HG02885 (cell line): Measurements from ENCODE around the gene LEP.

ENCODE experiments used
- ATAC-seq: cut with Tn5 transposase; IDR thresholded peaks from one replicate; pipeline ENCODE4 v1.9.1; 2021; ENCODE audit warnings: mild to moderate bottlenecking; ENCODE audit not compliant: unreplicated experiment, poor library complexity

Gene LEP

GRCh38 chr7:128243273-128243672, 2.2 kb downstream of the LEP start:
- ATAC-seq: no peak

- no peak for ATAC-seq
Observed at GRCh38 chr7:128244861-128245260, 3.8 kb downstream of the LEP start.

DNA sequence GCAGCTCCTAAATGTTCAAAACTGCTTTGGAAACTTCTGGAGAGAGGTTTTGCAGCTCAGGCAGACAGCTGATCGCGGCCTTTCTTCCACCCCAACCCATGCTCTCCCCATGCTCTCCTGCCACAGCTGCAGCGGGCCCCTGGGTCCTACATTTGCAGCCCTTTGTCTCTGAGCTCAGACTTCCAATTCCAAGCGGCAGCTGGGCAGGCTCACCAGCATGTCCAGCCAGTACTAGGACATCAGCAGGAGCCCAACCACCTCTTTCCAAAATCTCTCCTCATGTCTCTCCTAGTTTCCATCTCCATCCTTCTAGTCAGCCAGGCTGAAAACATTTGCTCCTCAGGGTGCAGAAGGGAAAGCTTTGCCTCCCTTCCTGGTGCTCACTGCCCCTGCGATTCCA, 6.0 kb downstream of the LEP start:
- ATAC-seq: no peak

DNA sequence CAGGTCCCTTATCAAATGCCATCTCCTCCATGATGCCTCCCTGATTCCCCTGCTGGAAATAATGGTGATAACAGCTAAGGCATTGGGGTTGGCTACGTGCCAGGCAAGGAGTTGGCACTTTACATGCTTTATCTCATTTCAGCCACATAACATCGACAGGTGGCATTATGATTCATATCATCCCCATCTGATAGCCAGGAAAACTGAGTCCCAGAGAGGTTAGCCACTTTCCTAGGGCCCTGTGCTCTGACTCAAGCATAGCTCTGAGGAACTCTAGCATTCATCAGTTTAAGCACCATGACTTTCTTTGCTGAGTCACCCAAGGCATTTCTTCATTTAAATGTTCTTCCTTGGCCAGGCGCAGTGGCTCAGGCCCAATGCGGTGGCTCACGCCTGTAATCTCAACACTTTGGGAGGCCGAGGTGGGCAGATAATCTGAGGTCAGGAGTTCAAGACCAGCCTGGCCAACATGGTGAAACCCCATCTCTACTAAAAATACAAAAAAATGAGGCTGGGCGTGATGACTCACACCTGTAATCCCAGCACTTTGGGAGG, 6.6 kb downstream of the LEP start:
- no peak for ATAC-seq

- no peak for ATAC-seq
Observed at GRCh38 chr7:128251337-128251736, 10.3 kb downstream of the LEP start.

GRCh38 chr7:128253701-128254100, 12.6 kb downstream of the LEP start:
- ATAC-seq: no peak

- no peak for ATAC-seq
Observed at GRCh38 chr7:128254470-128254869, 13.4 kb downstream of the LEP start.

- no peak for ATAC-seq
Observed at GRCh38 chr7:128255271-128255670, 14.2 kb downstream of the LEP start.

- no peak for ATAC-seq
Observed at GRCh38 chr7:128257458-128257857, 16.4 kb downstream of the LEP start.

- ATAC-seq: no peak
Observed at GRCh38 chr7:128259131-128260061, 18.3 kb downstream of the LEP start.

DNA sequence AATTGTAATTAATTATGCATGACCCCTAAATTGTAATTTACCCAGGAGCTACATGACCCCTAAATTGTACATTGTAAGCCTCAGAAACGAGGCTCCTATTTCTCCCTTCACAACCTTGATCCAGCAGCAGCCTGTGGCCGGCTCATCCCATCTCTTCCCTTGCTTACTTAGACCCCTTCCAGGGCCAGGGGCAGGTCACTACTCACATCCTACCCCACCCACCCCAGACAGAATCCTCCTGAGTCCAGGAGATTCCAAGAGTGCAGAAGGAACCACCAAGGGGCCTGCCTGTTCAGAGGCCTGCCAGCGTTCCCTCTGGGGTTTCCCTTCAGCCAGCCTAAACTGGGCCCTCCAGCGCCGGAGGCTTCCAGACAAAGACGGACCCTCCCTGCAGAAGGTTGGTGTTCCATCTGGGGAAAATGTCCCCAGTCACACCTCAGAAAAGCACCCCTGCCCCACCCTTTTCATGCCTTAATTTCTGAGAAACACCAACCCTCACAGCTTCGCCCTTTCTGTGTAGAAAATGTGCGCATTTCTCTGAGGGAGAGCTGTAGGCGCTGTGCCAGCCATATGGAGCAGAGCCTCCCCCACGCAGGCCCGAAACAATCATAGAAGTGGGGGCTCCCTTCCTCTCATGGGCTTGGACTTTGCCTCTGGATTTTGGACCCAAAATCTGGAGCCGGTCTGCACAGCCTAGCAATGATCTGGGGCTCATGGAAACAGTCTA, 19.2 kb downstream of the LEP start:
- no peak for ATAC-seq

GRCh38 chr7:128262273-128263028, 21.4 kb downstream of the LEP start:
- ATAC-seq: no peak

GRCh38 chr7:128263420-128263819, 22.3 kb downstream of the LEP start:
- ATAC-seq: no peak

GRCh38 chr7:128264477-128264876, 23.4 kb downstream of the LEP start:
- ATAC-seq: no peak

DNA sequence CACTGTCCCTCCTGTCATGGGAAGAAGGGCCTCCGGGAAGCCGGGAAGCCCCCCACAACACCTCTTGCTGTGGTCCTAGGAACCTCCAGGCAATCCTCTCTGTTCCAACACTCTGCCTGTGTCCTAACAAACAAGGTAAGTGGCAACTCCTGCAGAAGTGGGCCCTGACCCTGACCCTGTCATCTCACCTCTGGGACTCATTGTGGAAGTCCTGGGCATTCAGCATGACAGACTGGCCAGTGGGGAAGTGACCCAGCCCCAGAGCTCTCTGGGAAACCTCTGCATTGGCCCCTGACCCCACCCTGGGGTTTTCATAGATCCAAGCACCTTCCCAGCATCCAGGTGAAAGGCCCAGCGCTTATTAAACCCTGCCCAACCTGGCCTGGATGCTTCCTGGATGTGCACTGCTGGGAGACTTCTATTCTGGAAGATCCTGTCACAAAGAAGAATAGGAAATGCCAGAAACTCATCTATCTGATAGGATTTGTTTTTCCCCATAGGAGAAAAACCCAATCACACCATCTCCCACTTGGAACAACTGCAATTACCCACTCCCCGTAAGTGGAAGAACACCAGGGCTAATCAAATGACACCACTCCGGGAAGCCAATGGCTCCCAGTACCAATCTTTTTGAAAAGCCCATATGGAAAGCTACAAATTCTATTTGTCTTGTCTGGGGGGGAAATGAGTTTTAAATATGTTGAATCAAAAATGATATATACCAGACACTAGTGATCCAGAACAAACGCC, 24.3 kb downstream of the LEP start:
- ATAC-seq: no peak

- ATAC-seq: no peak
Observed at GRCh38 chr7:128265906-128266300, 24.8 kb downstream of the LEP start.

DNA sequence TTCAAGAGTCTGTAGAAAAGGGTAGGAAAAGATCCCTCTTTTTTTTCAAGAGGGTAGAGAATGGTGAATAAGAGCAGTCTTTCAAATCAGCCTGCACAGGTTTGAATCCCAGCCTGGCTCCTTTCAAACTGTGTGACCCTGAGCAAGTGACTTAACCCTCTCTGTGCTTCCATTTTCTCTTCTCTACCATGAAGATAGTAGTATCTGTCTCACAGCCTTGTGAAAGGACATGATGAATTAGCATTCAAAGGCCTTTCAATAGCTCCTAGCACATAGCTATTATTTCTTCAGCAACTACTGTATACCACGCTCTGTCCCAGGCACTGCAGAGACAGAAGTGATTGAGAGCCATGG, 25.4 kb downstream of the LEP start:
- no peak for ATAC-seq

DNA sequence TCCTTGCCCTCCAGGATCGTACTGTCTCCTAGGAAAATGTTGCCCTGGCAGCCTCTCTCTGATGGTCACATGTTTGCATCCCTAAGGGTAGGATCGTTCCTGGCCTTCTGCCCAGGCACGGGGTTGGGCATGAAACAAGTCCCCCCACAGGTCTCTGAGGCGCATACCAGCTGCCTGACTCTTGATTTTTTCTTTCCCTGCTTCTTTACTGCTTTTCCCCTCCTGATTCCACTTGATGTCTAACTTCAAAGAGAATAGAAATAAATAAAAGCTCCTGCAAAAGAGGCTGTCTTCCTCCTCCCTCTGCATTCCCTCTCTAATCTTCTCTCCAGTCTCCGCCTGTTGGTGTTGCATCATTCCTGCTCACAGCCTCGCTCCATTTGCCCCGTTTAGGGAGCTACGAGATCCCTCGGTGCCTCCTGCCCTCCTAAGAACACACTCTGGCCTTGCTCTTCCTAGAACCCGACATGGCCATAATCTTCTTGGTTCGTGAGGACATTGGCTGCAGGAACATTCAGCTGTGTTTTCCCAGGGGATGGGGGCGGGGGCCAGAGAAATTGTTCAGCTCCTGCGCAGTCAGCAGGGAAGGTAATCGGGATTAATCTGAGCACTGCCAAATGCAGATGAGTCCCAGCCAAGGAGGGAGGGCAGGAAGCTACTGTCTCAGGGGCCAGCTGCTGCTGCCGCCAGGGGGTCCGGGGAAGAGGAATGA, 26.0 kb downstream of the LEP start:
- ATAC-seq: no peak

GRCh38 chr7:128267595-128267924, 26.5 kb downstream of the LEP start:
- no peak for ATAC-seq

DNA sequence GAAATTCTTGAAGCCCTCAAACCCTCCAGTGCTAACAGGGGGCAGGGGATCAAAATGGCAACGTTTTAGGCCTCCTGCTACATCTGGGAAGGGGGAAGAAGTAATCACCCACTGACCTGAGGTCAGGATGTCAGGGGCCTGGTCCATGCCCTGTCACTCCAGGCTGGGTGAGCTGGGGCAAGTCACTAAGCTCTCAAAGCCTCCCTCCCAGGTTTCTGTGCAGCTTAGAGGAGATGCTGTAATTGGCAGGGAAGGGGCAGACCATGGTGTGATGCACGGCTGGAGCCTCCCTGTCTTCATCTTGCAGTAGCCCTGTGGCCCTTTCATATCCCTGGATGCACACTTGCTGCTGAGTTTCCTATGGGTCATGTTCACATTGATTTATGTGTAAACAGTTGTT, 27.2 kb downstream of the LEP start:
- no peak for ATAC-seq
